ENCODE measurements around the gene NXPH1.

DNA sequence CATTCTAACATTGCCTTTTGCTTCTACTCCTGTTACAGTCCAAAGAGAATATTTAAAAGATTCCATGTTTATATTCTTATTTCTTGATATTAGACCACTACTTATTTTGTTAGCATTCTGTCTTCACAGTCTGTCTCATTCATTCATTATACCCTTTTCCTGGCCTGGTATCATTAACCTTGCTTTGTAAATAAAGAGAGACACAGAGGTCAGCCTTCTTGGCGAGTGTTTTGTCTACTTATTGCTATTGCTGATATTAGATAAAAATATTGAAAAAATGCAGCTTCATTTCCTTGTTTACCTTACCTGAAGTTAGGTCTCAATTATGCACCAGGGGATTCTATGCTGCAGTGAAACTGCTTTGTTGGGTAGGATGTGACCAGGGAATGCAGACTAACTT lies 179.2 kb downstream of the NXPH1 start:
- TF ChIP-seq, protein P1, sequence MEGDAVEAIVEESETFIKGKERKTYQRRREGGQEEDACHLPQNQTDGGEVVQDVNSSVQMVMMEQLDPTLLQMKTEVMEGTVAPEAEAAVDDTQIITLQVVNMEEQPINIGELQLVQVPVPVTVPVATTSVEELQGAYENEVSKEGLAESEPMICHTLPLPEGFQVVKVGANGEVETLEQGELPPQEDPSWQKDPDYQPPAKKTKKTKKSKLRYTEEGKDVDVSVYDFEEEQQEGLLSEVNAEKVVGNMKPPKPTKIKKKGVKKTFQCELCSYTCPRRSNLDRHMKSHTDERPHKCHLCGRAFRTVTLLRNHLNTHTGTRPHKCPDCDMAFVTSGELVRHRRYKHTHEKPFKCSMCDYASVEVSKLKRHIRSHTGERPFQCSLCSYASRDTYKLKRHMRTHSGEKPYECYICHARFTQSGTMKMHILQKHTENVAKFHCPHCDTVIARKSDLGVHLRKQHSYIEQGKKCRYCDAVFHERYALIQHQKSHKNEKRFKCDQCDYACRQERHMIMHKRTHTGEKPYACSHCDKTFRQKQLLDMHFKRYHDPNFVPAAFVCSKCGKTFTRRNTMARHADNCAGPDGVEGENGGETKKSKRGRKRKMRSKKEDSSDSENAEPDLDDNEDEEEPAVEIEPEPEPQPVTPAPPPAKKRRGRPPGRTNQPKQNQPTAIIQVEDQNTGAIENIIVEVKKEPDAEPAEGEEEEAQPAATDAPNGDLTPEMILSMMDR (IDR thresholded peaks at IDR 0.05): no peak
- no peak for TF ChIP-seq EZH2 (IDR thresholded peaks at IDR 0.05; ENCODE audit: borderline replicate concordance, insufficient read depth, low read depth, low read length, poor library complexity, severe bottlenecking)

Measured in B cell (primary cell).